Measurements from ENCODE around the gene SCART1.

DNA sequence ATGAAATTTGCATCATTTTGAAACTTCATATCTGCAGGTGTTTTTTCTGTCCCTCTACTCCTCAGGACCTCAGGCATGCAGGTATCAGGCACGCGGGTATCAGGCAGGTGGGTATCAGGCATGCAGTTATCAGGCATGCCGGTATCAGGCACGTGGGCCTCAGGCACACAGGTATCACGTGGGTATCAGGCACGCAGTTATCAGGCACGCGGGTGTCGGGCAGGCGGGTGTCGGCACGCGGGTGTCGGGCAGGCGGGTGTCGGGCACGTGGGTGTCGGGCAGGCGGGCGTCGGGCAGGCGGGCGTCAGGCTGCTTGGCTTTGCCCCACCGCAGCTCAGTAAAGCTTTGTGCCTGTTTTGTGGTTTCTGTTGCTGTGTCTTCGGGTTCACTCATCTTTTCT is 38.0 kb upstream of the SCART1 start:
- TF ChIP-seq, protein P1, sequence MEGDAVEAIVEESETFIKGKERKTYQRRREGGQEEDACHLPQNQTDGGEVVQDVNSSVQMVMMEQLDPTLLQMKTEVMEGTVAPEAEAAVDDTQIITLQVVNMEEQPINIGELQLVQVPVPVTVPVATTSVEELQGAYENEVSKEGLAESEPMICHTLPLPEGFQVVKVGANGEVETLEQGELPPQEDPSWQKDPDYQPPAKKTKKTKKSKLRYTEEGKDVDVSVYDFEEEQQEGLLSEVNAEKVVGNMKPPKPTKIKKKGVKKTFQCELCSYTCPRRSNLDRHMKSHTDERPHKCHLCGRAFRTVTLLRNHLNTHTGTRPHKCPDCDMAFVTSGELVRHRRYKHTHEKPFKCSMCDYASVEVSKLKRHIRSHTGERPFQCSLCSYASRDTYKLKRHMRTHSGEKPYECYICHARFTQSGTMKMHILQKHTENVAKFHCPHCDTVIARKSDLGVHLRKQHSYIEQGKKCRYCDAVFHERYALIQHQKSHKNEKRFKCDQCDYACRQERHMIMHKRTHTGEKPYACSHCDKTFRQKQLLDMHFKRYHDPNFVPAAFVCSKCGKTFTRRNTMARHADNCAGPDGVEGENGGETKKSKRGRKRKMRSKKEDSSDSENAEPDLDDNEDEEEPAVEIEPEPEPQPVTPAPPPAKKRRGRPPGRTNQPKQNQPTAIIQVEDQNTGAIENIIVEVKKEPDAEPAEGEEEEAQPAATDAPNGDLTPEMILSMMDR (IDR thresholded peaks at IDR 0.05) = no peak
- TF ChIP-seq POLR2A (IDR thresholded peaks at IDR 0.05) = no peak
